HepG2 (cell line): Measurements from ENCODE around the gene TPRN. TPM values are rescaled to one million over a fixed set of nuclear protein-coding genes. Genes with fewer than 3 reads are reported as not detected.

Source experiments
- AKAP8 ChIP-seq: sonication (generic); formaldehyde crosslinking; IDR thresholded peaks from 2 replicates; pipeline ENCODE4 v1.5.1; 2020; ENCODE audit warnings: mild to moderate bottlenecking, missing genetic modification reagents
- BCL6 ChIP-seq: IDR thresholded peaks from 2 replicates; pipeline ENCODE4 v1.6.1; 2016; ENCODE audit warnings: missing genetic modification reagents, missing compliant biosample characterization
- CBX1 ChIP-seq: IDR thresholded peaks from one replicate; pipeline ENCODE4 v1.6.1; 2016; ENCODE audit warnings: antibody characterized with exemption, low read depth
- ELF3 ChIP-seq: IDR thresholded peaks from 2 replicates; pipeline ENCODE4 v1.6.1; 2016; ENCODE audit warnings: missing genetic modification reagents, missing compliant biosample characterization
- HDAC1 ChIP-seq: sonication (generic); formaldehyde crosslinking; IDR thresholded peaks from 2 replicates; pipeline ENCODE4 v1.5.1; 2020; ENCODE audit warnings: mild to moderate bottlenecking, missing genetic modification reagents
- HOXA3 ChIP-seq: sonication (generic); formaldehyde crosslinking; IDR thresholded peaks from 2 replicates; pipeline ENCODE4 v1.5.0; 2020; ENCODE audit warnings: missing genetic modification reagents
- KDM3A ChIP-seq: IDR thresholded peaks from 2 replicates; pipeline ENCODE4 v1.6.1; 2018; ENCODE audit warnings: low read depth, missing compliant biosample characterization
- KDM4B ChIP-seq: sonication (generic); formaldehyde crosslinking; IDR thresholded peaks from 2 replicates; pipeline ENCODE4 v1.4.0; 2020; ENCODE audit warnings: missing genetic modification reagents
- KDM6A ChIP-seq: IDR thresholded peaks from 2 replicates; pipeline ENCODE4 v1.6.1; 2016; ENCODE audit warnings: low read depth
- KLF15 ChIP-seq: sonication (generic); formaldehyde crosslinking; IDR thresholded peaks from 2 replicates; pipeline ENCODE4 v1.8.1; 2023; ENCODE audit warnings: borderline replicate concordance, mild to moderate bottlenecking, inconsistent platforms, missing genetic modification reagents, mixed read lengths
- RFX5 ChIP-seq: IDR thresholded peaks from 2 replicates; pipeline ENCODE4 v1.6.1; 2011; ENCODE audit warnings: low read depth, low read length, improper control_type of control experiment
- RFXAP ChIP-seq: sonication (generic); formaldehyde crosslinking; IDR thresholded peaks from 2 replicates; pipeline ENCODE4 v1.4.0; 2020; ENCODE audit warnings: missing genetic modification reagents, borderline replicate concordance
- TBX2 ChIP-seq: sonication (generic); formaldehyde crosslinking; IDR thresholded peaks from 2 replicates; pipeline ENCODE4 v1.5.0; 2020; ENCODE audit warnings: missing genetic modification reagents, mild to moderate bottlenecking, borderline replicate concordance
- TCF7 ChIP-seq: sonication (generic); IDR thresholded peaks from 2 replicates; pipeline ENCODE4 v1.6.1; 2016; ENCODE audit warnings: antibody characterized with exemption, low read depth
- ZFX ChIP-seq: sonication (generic); formaldehyde crosslinking; IDR thresholded peaks from 2 replicates; pipeline ENCODE4 v1.4.0; 2020; ENCODE audit warnings: mild to moderate bottlenecking, low read depth, missing genetic modification reagents, moderate library complexity
- ZNF18 ChIP-seq: sonication (generic); formaldehyde crosslinking; IDR thresholded peaks from 2 replicates; pipeline ENCODE4 v1.8.0; 2022; ENCODE audit warnings: mild to moderate bottlenecking, missing genetic modification reagents; ENCODE audit not compliant: insufficient replicate concordance
- ZNF329 ChIP-seq: sonication (generic); formaldehyde crosslinking; IDR thresholded peaks from 2 replicates; pipeline ENCODE4 v1.9.0; 2021; ENCODE audit warnings: low read depth, mild to moderate bottlenecking, missing genetic modification reagents
- ZNF547 ChIP-seq: sonication (generic); formaldehyde crosslinking; IDR thresholded peaks from 2 replicates; pipeline ENCODE4 v1.5.1; 2020; ENCODE audit warnings: mild to moderate bottlenecking, missing genetic modification reagents
- ZNF563 ChIP-seq: sonication (generic); formaldehyde crosslinking; IDR thresholded peaks from 2 replicates; pipeline ENCODE4 v1.8.0; 2022; ENCODE audit warnings: mild to moderate bottlenecking, moderate library complexity, missing genetic modification reagents
- ZNF644 ChIP-seq: IDR thresholded peaks from 2 replicates; pipeline ENCODE4 v1.6.1; 2016; ENCODE audit warnings: low read depth
- ZNF652 ChIP-seq: IDR thresholded peaks from 2 replicates; pipeline ENCODE4 v1.6.1; 2016; ENCODE audit warnings: low read depth, borderline replicate concordance
- ZNF746 ChIP-seq: sonication (generic); formaldehyde crosslinking; IDR thresholded peaks from 2 replicates; pipeline ENCODE4 v1.8.0; 2022; ENCODE audit warnings: mild to moderate bottlenecking, missing genetic modification reagents
- ZNF776 ChIP-seq: sonication (generic); formaldehyde crosslinking; IDR thresholded peaks from 2 replicates; pipeline ENCODE4 v1.4.0; 2020; ENCODE audit warnings: mild to moderate bottlenecking, missing genetic modification reagents
- polyA plus RNA-seq, 8 experiments: library from polyadenylated mRNA; depleted of rRNA in 3 of 8; stranded (reverse) in 7 of 8; unstranded in 1 of 8; fragments of >200 nt; fragmentation: Illumina TruSeq in 4 of 8; extraction: Trizol in 4 of 8; gene quantifications; 2 replicates each; pipeline versions ENCODE4 v1.2.1 to v1.2.3, GENCODE V29; 2011 to 2016; ENCODE audit warnings: low read depth in 4 of 8, missing spikeins in 1 of 8, mixed read lengths in 1 of 8; ENCODE audit not compliant: insufficient read depth in 1 of 8
- total RNA-seq, 5 experiments: library from RNA; depleted of rRNA; stranded (reverse); fragments of >200 nt; fragmentation: Illumina TruSeq; extraction: Trizol; gene quantifications; 2 replicates each; pipeline ENCODE4 v1.2.3, GENCODE V29; 2016; ENCODE audit warnings: low read depth in 1 of 5
- TF ChIP-seq, protein P1 (sequence below): fragments of 450-650 bp; IDR thresholded peaks from 2 replicates; pipeline ENCODE4 v1.6.1; 2017
- TF ChIP-seq, protein P2 (sequence below): sonication (generic); formaldehyde crosslinking; IDR thresholded peaks from 2 replicates; pipeline ENCODE4 v1.8.1; 2023; ENCODE audit warnings: missing genetic modification reagents, inconsistent platforms, borderline replicate concordance
- TF ChIP-seq, protein P3 (sequence below): sonication (generic); formaldehyde crosslinking; IDR thresholded peaks from 2 replicates; pipeline ENCODE4; 2020; ENCODE audit warnings: missing genetic modification reagents, mild to moderate bottlenecking, borderline replicate concordance

Gene TPRN
- total and polyA plus RNA-seq, 2 of the 13 experiments (the other 11 are each of a cell fraction or from before 2014, with no cell fraction given) = 10.1 to 19.2 TPM

DNA sequence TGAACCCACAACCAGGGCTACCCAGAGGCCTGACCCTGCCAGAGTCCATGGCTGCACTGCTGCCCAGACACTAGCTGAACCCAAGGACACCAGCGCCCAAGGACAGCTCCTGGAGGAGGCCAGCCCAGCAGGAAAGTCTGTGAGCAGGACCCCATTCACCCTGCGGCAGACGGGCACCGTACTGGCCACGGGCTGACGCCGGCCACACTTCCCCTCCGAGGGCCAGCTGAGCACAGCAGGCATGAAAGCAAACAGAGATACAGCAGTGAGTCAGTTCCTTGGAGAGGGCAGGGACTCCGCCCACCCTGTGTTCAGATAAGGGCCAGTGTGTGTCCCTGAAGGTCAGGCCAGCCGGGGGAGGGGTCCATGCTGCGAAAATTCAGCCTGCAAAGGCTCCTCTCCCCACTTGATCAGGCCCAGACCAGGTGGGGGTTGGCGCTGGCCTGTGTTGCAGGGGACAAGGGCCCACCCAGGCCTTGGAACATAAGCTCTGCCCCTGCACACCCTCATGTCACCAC lies 18.3 kb upstream of the TPRN start (continued):
- TF ChIP-seq, protein P1, sequence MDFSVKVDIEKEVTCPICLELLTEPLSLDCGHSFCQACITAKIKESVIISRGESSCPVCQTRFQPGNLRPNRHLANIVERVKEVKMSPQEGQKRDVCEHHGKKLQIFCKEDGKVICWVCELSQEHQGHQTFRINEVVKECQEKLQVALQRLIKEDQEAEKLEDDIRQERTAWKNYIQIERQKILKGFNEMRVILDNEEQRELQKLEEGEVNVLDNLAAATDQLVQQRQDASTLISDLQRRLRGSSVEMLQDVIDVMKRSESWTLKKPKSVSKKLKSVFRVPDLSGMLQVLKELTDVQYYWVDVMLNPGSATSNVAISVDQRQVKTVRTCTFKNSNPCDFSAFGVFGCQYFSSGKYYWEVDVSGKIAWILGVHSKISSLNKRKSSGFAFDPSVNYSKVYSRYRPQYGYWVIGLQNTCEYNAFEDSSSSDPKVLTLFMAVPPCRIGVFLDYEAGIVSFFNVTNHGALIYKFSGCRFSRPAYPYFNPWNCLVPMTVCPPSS = no peak
- TF ChIP-seq TCF7 (no peak), ZNF644 (CRISPR knock-in tag) (no peak), KDM4B (CRISPR knock-in tag) (no peak), TBX2 (CRISPR knock-in tag) (peak; percentile 52; the same call in 1 of the 2 replicates), ZNF652 (no peak), ELF3 (CRISPR knock-in tag) (peak; percentile 61), RFXAP (CRISPR knock-in tag) (no peak), HOXA3 (CRISPR knock-in tag) (peak; percentile 45; the same call in 1 of the 2 replicates), KLF15 (CRISPR knock-in tag) (no peak), ZNF563 (CRISPR knock-in tag) (no peak), ZNF776 (CRISPR knock-in tag) (no peak), AKAP8 (CRISPR knock-in tag) (no peak), ZNF547 (CRISPR knock-in tag) (no peak), ZNF746 (CRISPR knock-in tag) (peak; percentile 89; the same call in 1 of the 2 replicates), ZNF18 (CRISPR knock-in tag) (peak; percentile 86), ZNF329 (CRISPR knock-in tag) (0 out of 2 replicates have a peak, but pooled peaks have one; percentile 46), ZFX (peak; percentile 61), BCL6 (CRISPR knock-in tag) (peak; percentile 66), KDM3A (CRISPR knock-in tag) (peak; percentile 15; the same call in 1 of the 2 replicates), RFX5 (no peak), CBX1 (peak; percentile 50), KDM6A (CRISPR knock-in tag) (no peak), HDAC1 (CRISPR knock-in tag) (peak; percentile 79)
- TF ChIP-seq, protein P2, sequence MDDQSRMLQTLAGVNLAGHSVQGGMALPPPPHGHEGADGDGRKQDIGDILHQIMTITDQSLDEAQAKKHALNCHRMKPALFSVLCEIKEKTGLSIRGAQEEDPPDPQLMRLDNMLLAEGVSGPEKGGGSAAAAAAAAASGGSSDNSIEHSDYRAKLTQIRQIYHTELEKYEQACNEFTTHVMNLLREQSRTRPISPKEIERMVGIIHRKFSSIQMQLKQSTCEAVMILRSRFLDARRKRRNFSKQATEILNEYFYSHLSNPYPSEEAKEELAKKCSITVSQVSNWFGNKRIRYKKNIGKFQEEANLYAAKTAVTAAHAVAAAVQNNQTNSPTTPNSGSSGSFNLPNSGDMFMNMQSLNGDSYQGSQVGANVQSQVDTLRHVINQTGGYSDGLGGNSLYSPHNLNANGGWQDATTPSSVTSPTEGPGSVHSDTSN (CRISPR knock-in tag) = no peak
- TF ChIP-seq, protein P3, sequence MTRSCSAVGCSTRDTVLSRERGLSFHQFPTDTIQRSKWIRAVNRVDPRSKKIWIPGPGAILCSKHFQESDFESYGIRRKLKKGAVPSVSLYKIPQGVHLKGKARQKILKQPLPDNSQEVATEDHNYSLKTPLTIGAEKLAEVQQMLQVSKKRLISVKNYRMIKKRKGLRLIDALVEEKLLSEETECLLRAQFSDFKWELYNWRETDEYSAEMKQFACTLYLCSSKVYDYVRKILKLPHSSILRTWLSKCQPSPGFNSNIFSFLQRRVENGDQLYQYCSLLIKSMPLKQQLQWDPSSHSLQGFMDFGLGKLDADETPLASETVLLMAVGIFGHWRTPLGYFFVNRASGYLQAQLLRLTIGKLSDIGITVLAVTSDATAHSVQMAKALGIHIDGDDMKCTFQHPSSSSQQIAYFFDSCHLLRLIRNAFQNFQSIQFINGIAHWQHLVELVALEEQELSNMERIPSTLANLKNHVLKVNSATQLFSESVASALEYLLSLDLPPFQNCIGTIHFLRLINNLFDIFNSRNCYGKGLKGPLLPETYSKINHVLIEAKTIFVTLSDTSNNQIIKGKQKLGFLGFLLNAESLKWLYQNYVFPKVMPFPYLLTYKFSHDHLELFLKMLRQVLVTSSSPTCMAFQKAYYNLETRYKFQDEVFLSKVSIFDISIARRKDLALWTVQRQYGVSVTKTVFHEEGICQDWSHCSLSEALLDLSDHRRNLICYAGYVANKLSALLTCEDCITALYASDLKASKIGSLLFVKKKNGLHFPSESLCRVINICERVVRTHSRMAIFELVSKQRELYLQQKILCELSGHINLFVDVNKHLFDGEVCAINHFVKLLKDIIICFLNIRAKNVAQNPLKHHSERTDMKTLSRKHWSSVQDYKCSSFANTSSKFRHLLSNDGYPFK (CRISPR knock-in tag) = peak; percentile 26; the same call in 1 of the 2 replicates
